ENCODE measurements around the gene LAGE3. TPM values are rescaled to one million over a fixed set of nuclear protein-coding genes. Genes with fewer than 3 reads are reported as not detected.

LAGE3 gene
- total RNA-seq, 1 donor from 2014 or later: 14.7 TPM

- H3K36me3 ChIP-seq (ENCODE audit: control insufficient read depth, insufficient read depth, low read length): peaks cover 14% of the 10 kb centered on the region
- no peak for DNase-seq (ENCODE audit: low read depth)
- no peak overlapping the region for H3K4me3 ChIP-seq (ENCODE audit: low read depth, low read length)
- FAIRE-seq: no peak
- no peaks in the 10 kb centered on the region for H3K27me3 ChIP-seq (ENCODE audit: control insufficient read depth, insufficient read depth, low read length)
- no peak for TF ChIP-seq CTCF (IDR thresholded peaks at IDR 0.05; ENCODE audit: insufficient read depth, low read length, severe bottlenecking)
These were observed 19.2 kb downstream of the LAGE3 start for GRCh38 chrX:154459832-154460231.

- FAIRE-seq: no peak
- Histone ChIP-seq H3K4me3 (ENCODE audit: low read depth, low read length) (peak overlapping the region; percentile 71), H3K27me3 (ENCODE audit: control insufficient read depth, insufficient read depth, low read length) (no peaks in the 10 kb centered on the region), H3K36me3 (ENCODE audit: control insufficient read depth, insufficient read depth, low read length) (peaks cover 11% of the 10 kb centered on the region)
- DNase-seq (ENCODE audit: low read depth): no peak
- TF ChIP-seq CTCF (IDR thresholded peaks at IDR 0.05; ENCODE audit: insufficient read depth, low read length, severe bottlenecking): no peak
These were observed 19.9 kb downstream of the LAGE3 start for GRCh38 chrX:154458954-154459778.

- no peak for TF ChIP-seq CTCF (IDR thresholded peaks at IDR 0.05; ENCODE audit: insufficient read depth, low read length, severe bottlenecking)
- peaks cover 10% of the 10 kb centered on the region for H3K36me3 ChIP-seq (ENCODE audit: control insufficient read depth, insufficient read depth, low read length)
- FAIRE-seq: no peak
- H3K4me3 ChIP-seq (ENCODE audit: low read depth, low read length): peak within 1 kb of the TSS; percentile 71
- no peaks in the 10 kb centered on the region for H3K27me3 ChIP-seq (ENCODE audit: control insufficient read depth, insufficient read depth, low read length)
- no peak for DNase-seq (ENCODE audit: low read depth)
These were observed 20.7 kb downstream of the LAGE3 start, which contains the start of gene PLXNA3 for GRCh38 chrX:154458116-154458953. Gene PLXNA3 (plus strand): TSS chrX:154458281. CDS start chrX:154460184, 1,903 bp downstream.

GRCh38 chrX:154457491-154458115 lies 21.5 kb downstream of the LAGE3 start:
- peak; percentile 60 for DNase-seq (ENCODE audit: low read depth)
- no peaks in the 10 kb centered on the region for H3K27me3 ChIP-seq (ENCODE audit: control insufficient read depth, insufficient read depth, low read length)
- H3K36me3 ChIP-seq (ENCODE audit: control insufficient read depth, insufficient read depth, low read length): peaks cover 6% of the 10 kb centered on the region
- no peak for FAIRE-seq
- H3K4me3 ChIP-seq (ENCODE audit: low read depth, low read length): peak overlapping the region; percentile 71
- no peak for TF ChIP-seq CTCF (IDR thresholded peaks at IDR 0.05; ENCODE audit: insufficient read depth, low read length, severe bottlenecking)

- Histone ChIP-seq H3K36me3 (ENCODE audit: control insufficient read depth, insufficient read depth, low read length) (peaks cover 10% of the 10 kb centered on the region), H3K4me3 (ENCODE audit: low read depth, low read length) (no peak overlapping the region), H3K27me3 (ENCODE audit: control insufficient read depth, insufficient read depth, low read length) (no peaks in the 10 kb centered on the region)
- DNase-seq (ENCODE audit: low read depth) (no peak), FAIRE-seq (no peak)
- no peak for TF ChIP-seq CTCF (IDR thresholded peaks at IDR 0.05; ENCODE audit: insufficient read depth, low read length, severe bottlenecking)
These were observed 26.3 kb downstream of the LAGE3 start for GRCh38 chrX:154452823-154453222.

Measured in bronchial epithelial cell (primary cell).